H1 (cell line): ENCODE measurements around the gene ITSN1. TPM values are rescaled to one million over a fixed set of nuclear protein-coding genes. Genes with fewer than 3 reads are reported as not detected.

Source experiments
- CTCF ChIA-PET: fragments of 300-600 bp; sonication (Branson Sonifier 250); formaldehyde crosslinking; loops from one replicate; lab custom pipeline; 2021; ENCODE audit not compliant: partially characterized antibody; lab: Charles Lee
- POLR2A ChIA-PET: fragments of 300-600 bp; sonication (Branson Sonifier 250); formaldehyde crosslinking; loops from one replicate; lab custom pipeline; 2021; ENCODE audit warnings: inconsistent platforms; ENCODE audit not compliant: partially characterized antibody; lab: Charles Lee
- DNase-seq, 2 experiments: peaks; one replicate each; pipeline versions ENCODE4 v3.0.0 to v3.0.0-alpha.2; 2010 to 2022; ENCODE audit warnings: low spot score in 2 of 2, low read depth in 1 of 2, mixed read lengths in 1 of 2
- FAIRE-seq: peaks from 2 replicates; lab custom pipeline; 2011; peaks lifted over from hg19 to GRCh38; lab: Jason Lieb, UNC
- H2AFZ ChIP-seq: 2 replicates; pipeline ENCODE4 v1.8.1; 2012; ENCODE audit warnings: low read length, inconsistent platforms
- H2AK5ac ChIP-seq: 2 replicates; pipeline ENCODE4 v1.6.1; 2013; ENCODE audit warnings: low read depth, low read length
- H2BK120ac ChIP-seq: replicated peaks from 2 replicates; pipeline ENCODE3; 2013; ENCODE audit warnings: low read depth, low read length, inconsistent platforms
- H2BK12ac ChIP-seq: 2 replicates; pipeline ENCODE4 v1.6.1; 2013; ENCODE audit warnings: low read depth, low read length
- H2BK15ac ChIP-seq: 2 replicates; pipeline ENCODE4 v1.6.1; 2013; ENCODE audit warnings: low read length
- H2BK20ac ChIP-seq: 2 replicates; pipeline ENCODE4 v1.6.1; 2013; ENCODE audit warnings: low read length
- H2BK5ac ChIP-seq: 2 replicates; pipeline ENCODE4 v1.6.1; 2013; ENCODE audit warnings: low read depth, low read length
- H3K14ac ChIP-seq: 2 replicates; pipeline ENCODE4 v1.6.1; 2013; ENCODE audit warnings: inconsistent platforms; ENCODE audit not compliant: insufficient read length
- H3K18ac ChIP-seq: 2 replicates; pipeline ENCODE4 v1.6.1; 2013; ENCODE audit warnings: low read length; ENCODE audit errors: extremely low read depth
- H3K23ac ChIP-seq: 2 replicates; pipeline ENCODE4 v1.6.1; 2013; ENCODE audit warnings: inconsistent platforms; ENCODE audit not compliant: insufficient read length
- H3K23me2 ChIP-seq: 2 replicates; pipeline ENCODE4 v1.6.1; 2013; ENCODE audit warnings: low read depth, low read length
- H3K27ac ChIP-seq: 2 replicates; pipeline ENCODE4 v1.6.1; 2011; ENCODE audit warnings: low read depth, low read length, inconsistent platforms
- H3K27me3 ChIP-seq, 4 experiments: replicated peaks in 1 of 4; 1 replicate in 1 of 4; 2 replicates in 3 of 4; pipeline versions ENCODE4 v1.6.1 to v1.8.1; 2011 to 2013; ENCODE audit warnings: low read length in 3 of 4, mild to moderate bottlenecking in 3 of 4, inconsistent platforms in 2 of 4, mixed read lengths in 2 of 4, moderate library complexity in 1 of 4; ENCODE audit not compliant: control insufficient read depth in 3 of 4, insufficient read depth in 3 of 4; ENCODE audit errors: extremely low read depth in 1 of 4
- H3K36me3 ChIP-seq, 4 experiments: 2 replicates each; pipeline versions ENCODE4 v1.6.1 to v1.8.1; 2011 to 2013; ENCODE audit warnings: mild to moderate bottlenecking in 4 of 4, low read length in 3 of 4, moderate library complexity in 2 of 4, control low read depth in 1 of 4, inconsistent platforms in 1 of 4; ENCODE audit not compliant: insufficient read depth in 4 of 4, control insufficient read depth in 2 of 4
- H3K4ac ChIP-seq: replicated peaks from 2 replicates; pipeline ENCODE3; 2013; ENCODE audit warnings: low read length, low read depth, mixed read lengths, inconsistent platforms; ENCODE audit not compliant: insufficient read length
- H3K4me1 ChIP-seq, 4 experiments: replicated peaks in 1 of 4; 1 replicate in 1 of 4; 2 replicates in 3 of 4; pipeline versions ENCODE4 v1.6.1 to v1.8.1; 2011 to 2013; ENCODE audit warnings: low read length in 3 of 4, inconsistent platforms in 2 of 4, mixed read lengths in 1 of 4; ENCODE audit not compliant: insufficient read depth in 4 of 4, control insufficient read depth in 3 of 4
- H3K4me2 ChIP-seq, 2 experiments: 2 replicates each; pipeline versions ENCODE4 v1.6.1 to v1.8.1; 2011 to 2013; ENCODE audit warnings: low read depth in 2 of 2, low read length in 2 of 2, control low read depth in 1 of 2, inconsistent platforms in 1 of 2, mild to moderate bottlenecking in 1 of 2; ENCODE audit not compliant: insufficient read depth in 1 of 2
- H3K4me3 ChIP-seq, 4 experiments: fragments of 200-600, 300-600 bp in 1 of 4; sonication (generic), shearing (Covaris generic), sonication (Bioruptor Twin) in 1 of 4; 2 replicates each; pipeline versions ENCODE4 v1.5.1 to v1.8.1; 2011 to 2016; ENCODE audit warnings: low read length in 4 of 4, low read depth in 3 of 4, control low read depth in 2 of 4, inconsistent platforms in 2 of 4, mild to moderate bottlenecking in 2 of 4, mixed read lengths in 1 of 4, moderate library complexity in 1 of 4; ENCODE audit not compliant: insufficient read depth in 2 of 4; ENCODE audit errors: extremely low read depth in 1 of 4
- H3K56ac ChIP-seq: replicated peaks from 2 replicates; pipeline ENCODE3; 2013; ENCODE audit warnings: low read depth, mild to moderate bottlenecking, mixed read lengths, low read length, inconsistent platforms; ENCODE audit not compliant: insufficient read length
- H3K79me1 ChIP-seq: 2 replicates; pipeline ENCODE4 v1.6.1; 2013; ENCODE audit warnings: low read depth, low read length, control low read depth
- H3K79me2 ChIP-seq, 2 experiments: 2 replicates each; pipeline versions ENCODE4 v1.6.1 to v1.8.1; 2012 to 2013; ENCODE audit warnings: low read length in 2 of 2, mild to moderate bottlenecking in 2 of 2, inconsistent platforms in 1 of 2; ENCODE audit not compliant: insufficient read depth in 2 of 2, control insufficient read depth in 1 of 2
- H3K9ac ChIP-seq, 4 experiments: replicated peaks in 1 of 4; 1 replicate in 1 of 4; 2 replicates in 3 of 4; pipeline versions ENCODE4 v1.6.1 to v1.8.1; 2011 to 2013; ENCODE audit warnings: low read depth in 3 of 4, low read length in 3 of 4, control low read depth in 2 of 4, mild to moderate bottlenecking in 2 of 4, moderate library complexity in 2 of 4, inconsistent platforms in 1 of 4; ENCODE audit errors: extremely low read depth in 1 of 4
- H3K9me3 ChIP-seq, 2 experiments: 2 replicates each; pipeline versions ENCODE4 v1.6.1 to v1.8.1; 2012 to 2013; ENCODE audit warnings: mild to moderate bottlenecking in 2 of 2, moderate library complexity in 2 of 2, control low read depth in 1 of 2, inconsistent platforms in 1 of 2, low read depth in 1 of 2, low read length in 1 of 2, mixed read lengths in 1 of 2; ENCODE audit not compliant: insufficient read depth in 2 of 2
- H4K20me1 ChIP-seq, 2 experiments: replicated peaks in 1 of 2; 2 replicates each; pipeline versions ENCODE3 to v1.8.1; 2011 to 2013; ENCODE audit warnings: inconsistent platforms in 2 of 2, low read length in 2 of 2, mild to moderate bottlenecking in 1 of 2; ENCODE audit not compliant: insufficient read depth in 2 of 2, control insufficient read depth in 1 of 2
- H4K5ac ChIP-seq: 2 replicates; pipeline ENCODE4 v1.6.1; 2013; ENCODE audit warnings: low read length, low read depth, mixed read lengths, inconsistent platforms; ENCODE audit not compliant: insufficient read length
- H4K8ac ChIP-seq: 2 replicates; pipeline ENCODE4 v1.8.0; 2013; ENCODE audit warnings: mild to moderate bottlenecking, moderate library complexity, low read length, inconsistent platforms; ENCODE audit not compliant: insufficient read depth; ENCODE audit errors: extremely low read depth
- H4K91ac ChIP-seq: replicated peaks from 2 replicates; pipeline ENCODE3; 2013; ENCODE audit warnings: low read length, mixed read lengths, inconsistent platforms; ENCODE audit not compliant: insufficient read length
- ATF2 ChIP-seq: IDR thresholded peaks from 2 replicates; pipeline ENCODE4 v1.6.1; 2012; ENCODE audit warnings: low read length, inconsistent platforms
- ATF3 ChIP-seq: IDR thresholded peaks from 2 replicates; pipeline ENCODE4 v1.6.1; 2011; ENCODE audit warnings: low read depth, mild to moderate bottlenecking, low read length; ENCODE audit not compliant: insufficient read depth
- EGR1 ChIP-seq: IDR thresholded peaks from 2 replicates; pipeline ENCODE4 v1.6.1; 2011; ENCODE audit warnings: low read depth, low read length, borderline replicate concordance
- POLR2AphosphoS5 ChIP-seq: IDR thresholded peaks from 2 replicates; pipeline ENCODE4 v1.6.1; 2011; ENCODE audit warnings: low read depth, low read length
- SAP30 ChIP-seq: fragments of 300-600 bp; sonication (generic); IDR thresholded peaks from 2 replicates; pipeline ENCODE4 v1.7.1; 2012; ENCODE audit warnings: low read length, moderate library complexity, mild to moderate bottlenecking, inconsistent platforms; ENCODE audit not compliant: insufficient read depth, insufficient replicate concordance
- SIRT6 ChIP-seq: IDR thresholded peaks from one replicate; pipeline ENCODE4 v1.7.1; 2012; ENCODE audit warnings: low read length, inconsistent platforms
- ZNF274 ChIP-seq: IDR thresholded peaks from 2 replicates; pipeline ENCODE4 v1.7.0; 2012; ENCODE audit warnings: low read length, borderline replicate concordance; ENCODE audit errors: extremely low read depth
- WGBS, 2 experiments: shearing (Covaris generic) in 1 of 2; methylation state at CpG; one replicate each; pipeline versions ENCODE4 v1.1.6 to v1.1.7; 2013 to 2015; ENCODE audit warnings: low lambda C conversion rate in 2 of 2, mixed read lengths in 2 of 2, inconsistent platforms in 1 of 2, low coverage in 1 of 2, missing lambda C conversion rate in 1 of 2; ENCODE audit not compliant: insufficient replicate concordance in 2 of 2, insufficient coverage in 1 of 2, insufficient read length in 1 of 2; ENCODE audit errors: extremely low coverage in 1 of 2, missing lambda C conversion rate in 1 of 2; 5-methylcytosine and 5-hydroxymethylcytosine counted together
- polyA plus RNA-seq, 7 experiments: library from polyadenylated mRNA; depleted of rRNA in 3 of 7; stranded (reverse) in 5 of 7; unstranded in 2 of 7; fragments of >200 nt in 5 of 7; fragments of 200-250 nt in 2 of 7; gene quantifications; 1 replicate in 5 of 7; 2 replicates in 1 of 7; 4 replicates in 1 of 7; pipeline versions ENCODE4 v1.2.1 to v1.2.3, GENCODE V29; 2011 to 2013; ENCODE audit warnings: missing spikeins in 2 of 7, mixed read lengths in 2 of 7
- total RNA-seq: library from RNA; stranded (reverse); fragmentation: NEBNext Ultra II Directional; extraction: Animal tissue kit (Norgen Biotek cat#: 25700); gene quantifications from 2 replicates; pipeline ENCODE4 v1.2.1, GENCODE V29; 2021

The ITSN1 gene
- total and polyA plus RNA-seq, 2 of the 8 experiments (the other 6 are each of a cell fraction or from before 2014, with no cell fraction given) = 60.8 to 78.1 TPM

GRCh38 chr21:33836408-33836807 is 194.1 kb downstream of the ITSN1 start:
- Histone ChIP-seq H3K27ac (no peak overlapping the region), H3K23ac (no peak overlapping the region), H2BK5ac (no peak overlapping the region), H3K79me2 (no peaks in the 10 kb centered on the region), H4K91ac (no peak overlapping the region), H4K5ac (no peak overlapping the region), H3K27me3 (no peaks in the 10 kb centered on the region), H3K23me2 (no peaks in the 10 kb centered on the region), H2AFZ (no peak overlapping the region), H3K79me1 (no peaks in the 10 kb centered on the region), H3K4me2 (no peak overlapping the region), H3K56ac (no peak overlapping the region), H4K20me1 (no peaks in the 10 kb centered on the region), H2BK20ac (no peak overlapping the region), H3K9me3 (no peaks in the 10 kb centered on the region), H4K8ac (no peak overlapping the region), H3K36me3 (peaks cover 4 to 38% (median 6%) of the 10 kb centered on the region in 4 experiments; a peak in 7 of 8 replicates), H3K14ac (no peak overlapping the region), H3K4me1 (no peaks in the 10 kb centered on the region; a peak in 1 of 7 replicates), H2BK120ac (no peak overlapping the region), H3K18ac (no peak overlapping the region), H3K4ac (no peak overlapping the region), H3K9ac (no peak overlapping the region), H3K4me3 (no peak overlapping the region), H2AK5ac (no peak overlapping the region), H2BK12ac (no peak overlapping the region), H2BK15ac (no peak overlapping the region)
- ChIA-PET CTCF (no interaction called here), POLR2A (no interaction called here)
- TF ChIP-seq SAP30 (no peak), POLR2AphosphoS5 (no peak), ZNF274 (no peak), ATF2 (no peak), ATF3 (no peak), EGR1 (no peak), SIRT6 (no peak)
- 92% methylated on average over 11 of the region's 11 CpGs; no CpG with 5 or more reads in 1 of the 2 experiments for whole genome bisulfite sequencing, 2 experiments
- FAIRE-seq (no peak), DNase-seq (no peak)
